HG02885 (cell line): Measurements from ENCODE around the gene REN.

ENCODE experiments used
- ATAC-seq: cut with Tn5 transposase; IDR thresholded peaks from one replicate; pipeline ENCODE4 v1.9.1; 2021; ENCODE audit warnings: mild to moderate bottlenecking; ENCODE audit not compliant: unreplicated experiment, poor library complexity

The REN gene

GRCh38 chr1:204166219-204166618, at the start of gene REN:
Gene REN (minus strand): TSS chr1:204166337. CDS start chr1:204166293, 44 bp downstream.
- no peak for ATAC-seq

- ATAC-seq: no peak
Measured at GRCh38 chr1:204213668-204214662, 47.8 kb upstream of the REN start, which contains the start of gene GOLT1A. Gene GOLT1A (minus strand): TSS chr1:204213988. CDS start chr1:204213906, 82 bp downstream.

GRCh38 chr1:204212715-204213114, 46.6 kb upstream of the REN start:
- no peak for ATAC-seq

GRCh38 chr1:204211046-204211445, 44.9 kb upstream of the REN start:
- no peak for ATAC-seq

GRCh38 chr1:204207136-204207616, 41.0 kb upstream of the REN start:
- no peak for ATAC-seq

- no peak for ATAC-seq
Measured at GRCh38 chr1:204206121-204206520, 40.0 kb upstream of the REN start.

- ATAC-seq: no peak
Measured at GRCh38 chr1:204205486-204205885, 39.3 kb upstream of the REN start.

- ATAC-seq: no peak
Measured at GRCh38 chr1:204204944-204205343, 38.8 kb upstream of the REN start.

- no peak for ATAC-seq
Measured at GRCh38 chr1:204203206-204203767, 37.1 kb upstream of the REN start.

- no peak for ATAC-seq
Measured at GRCh38 chr1:204202481-204202880, 36.3 kb upstream of the REN start.

GRCh38 chr1:204201348-204202040, 35.4 kb upstream of the REN start:
- ATAC-seq: no peak

- ATAC-seq: no peak
Measured at GRCh38 chr1:204199579-204199978, 33.4 kb upstream of the REN start.

GRCh38 chr1:204198348-204199340, 32.5 kb upstream of the REN start:
- no peak for ATAC-seq

GRCh38 chr1:204197068-204197467, 30.9 kb upstream of the REN start:
- ATAC-seq: no peak

GRCh38 chr1:204196068-204196795, 30.1 kb upstream of the REN start, which contains the start of gene KISS1:
Gene KISS1 (minus strand): TSS chr1:204196491. CDS start chr1:204192876, 3,615 bp downstream.
- ATAC-seq: no peak

- ATAC-seq: no peak
Measured at GRCh38 chr1:204194771-204195170, 28.6 kb upstream of the REN start.

GRCh38 chr1:204194080-204194479, 27.9 kb upstream of the REN start:
- ATAC-seq: no peak

GRCh38 chr1:204192589-204193352, 26.6 kb upstream of the REN start:
- ATAC-seq: no peak
